GM23248 (cell line): ENCODE measurements around the gene SLC37A1.

Experiments used
- EZH2 ChIP-seq: fragments of 200-600 bp; sonication (generic); IDR thresholded peaks from 2 replicates; pipeline ENCODE4 v1.6.1; 2018; ENCODE audit warnings: antibody characterized with exemption, mild to moderate bottlenecking; ENCODE audit not compliant: insufficient read depth, poor library complexity, severe bottlenecking
- EZH2phosphoT487 ChIP-seq: fragments of 200-600 bp; sonication (generic); IDR thresholded peaks from 2 replicates; pipeline ENCODE4 v1.6.1; 2018; ENCODE audit warnings: antibody characterized with exemption, moderate library complexity, mild to moderate bottlenecking, low read depth; ENCODE audit not compliant: insufficient read depth

GRCh38 chr21:42562816-42563215 lies 49.2 kb downstream of the SLC37A1 start:
- TF ChIP-seq EZH2, result no peak
- no peak for TF ChIP-seq EZH2phosphoT487
